K562 (cell line): ENCODE measurements around the gene LZTR1. TPM values are rescaled to one million over a fixed set of nuclear protein-coding genes. Genes with fewer than 3 reads are reported as not detected.

Source experiments
- ATAC-seq: fragments of 200-7000 bp; cut with Tn5 transposase; 3 replicates; pipeline ENCODE4 v1.9.1; 2020; ENCODE audit warnings: moderate library complexity
- BruUV-seq: library from RNA; stranded (reverse); fragments of 400-500 nt; replicated peaks from 2 replicates; lab custom pipeline; 2021; lab: Mats Ljungman, UMichigan
- CTCF ChIA-PET: fragments of 300-600 bp; formaldehyde crosslinking; extraction: SDS; loops from one replicate; lab custom pipeline; 2021; ENCODE audit warnings: low intra/inter-chr PET ratio; lab: Yijun Ruan, JAX
- POLR2A ChIA-PET: fragments of 300-600, 350-650 bp; sonication (Branson Sonifier 250); formaldehyde crosslinking; extraction: SDS; loops from one replicate; lab custom pipeline; 2021; ENCODE audit warnings: antibody characterized with exemption, inconsistent platforms; lab: Yijun Ruan, JAX
- DNase-seq, 4 experiments: peaks; one replicate each; pipeline versions ENCODE4 v3.0.0 to v3.0.0-alpha.2; 2011 to 2018; ENCODE audit warnings: low spot score in 3 of 4, mixed read lengths in 3 of 4; ENCODE audit errors: extremely low read depth in 1 of 4
- FAIRE-seq: peaks from 2 replicates; lab custom pipeline; 2011; peaks lifted over from hg19 to GRCh38; lab: Jason Lieb, UNC
- H2AFZ ChIP-seq: 2 replicates; pipeline ENCODE4 v1.6.0; 2011; ENCODE audit warnings: low read depth, low read length, control low read depth, inconsistent platforms
- H3K27ac ChIP-seq: fragments of 200-600 bp; 3 replicates; pipeline ENCODE4 v1.8.0; 2011; ENCODE audit warnings: low read depth, mild to moderate bottlenecking, control low read depth, inconsistent platforms, low read length, moderate library complexity, mixed read lengths; ENCODE audit errors: extremely low read depth
- H3K27me3 ChIP-seq, 2 experiments: fragments of 300-600 bp in 1 of 2; 2 replicates in 1 of 2; 3 replicates in 1 of 2; pipeline versions ENCODE4 v1.6.0 to v1.8.0; 2011; ENCODE audit warnings: inconsistent platforms in 2 of 2, low read length in 2 of 2, mild to moderate bottlenecking in 1 of 2, mixed read lengths in 1 of 2, moderate library complexity in 1 of 2; ENCODE audit not compliant: control insufficient read depth in 2 of 2, insufficient read depth in 2 of 2
- H3K36me3 ChIP-seq: fragments of 300-600 bp; 3 replicates; pipeline ENCODE4 v1.8.0; 2011; ENCODE audit warnings: mild to moderate bottlenecking, low read length, inconsistent platforms; ENCODE audit not compliant: control insufficient read depth, insufficient read depth
- H3K4me1 ChIP-seq, 2 experiments: fragments of 200-600 bp in 1 of 2; replicated peaks in 1 of 2; 2 replicates in 1 of 2; 3 replicates in 1 of 2; pipeline versions ENCODE4 v1.5.1 to v1.8.0; 2011; ENCODE audit warnings: inconsistent platforms in 2 of 2, low read length in 2 of 2, mild to moderate bottlenecking in 1 of 2, mixed read lengths in 1 of 2, moderate library complexity in 1 of 2; ENCODE audit not compliant: control insufficient read depth in 2 of 2, insufficient read depth in 2 of 2
- H3K4me2 ChIP-seq: 2 replicates; pipeline ENCODE4 v1.6.1; 2011; ENCODE audit warnings: low read length, control low read depth, inconsistent platforms, mixed read lengths; ENCODE audit not compliant: insufficient read depth
- H3K4me3 ChIP-seq: fragments of 200-600 bp; sonication (generic), shearing (Covaris generic); 2 replicates; pipeline ENCODE4 v1.5.1; 2016; ENCODE audit warnings: control low read depth, inconsistent platforms
- H3K79me2 ChIP-seq: fragments of 200-600 bp; 3 replicates; pipeline ENCODE4 v1.8.0; 2011; ENCODE audit warnings: low read length, inconsistent platforms; ENCODE audit not compliant: control insufficient read depth, insufficient read depth
- H3K9ac ChIP-seq, 2 experiments: 2 replicates each; pipeline versions ENCODE4 v1.6.0 to v1.6.1; 2011; ENCODE audit warnings: low read depth in 2 of 2, low read length in 2 of 2, control low read depth in 1 of 2, inconsistent platforms in 1 of 2, mild to moderate bottlenecking in 1 of 2, mixed read lengths in 1 of 2; ENCODE audit not compliant: insufficient read depth in 1 of 2
- H3K9me1 ChIP-seq: one replicate; pipeline ENCODE4 v1.6.0; 2011; ENCODE audit warnings: inconsistent platforms, mild to moderate bottlenecking, low read length, moderate library complexity; ENCODE audit not compliant: control insufficient read depth, insufficient read depth
- H3K9me3 ChIP-seq: replicated peaks from 2 replicates; pipeline ENCODE4 v1.5.1; 2011; ENCODE audit warnings: low read depth, low read length, inconsistent platforms; ENCODE audit not compliant: control insufficient read depth, insufficient read depth
- H4K20me1 ChIP-seq: replicated peaks from 2 replicates; pipeline ENCODE4 v1.6.1; 2011; ENCODE audit warnings: low read length, inconsistent platforms, mixed read lengths; ENCODE audit not compliant: control insufficient read depth, insufficient read depth
- ELF2 ChIP-seq: fragments of 250-450 bp; sonication (Bioruptor Pico); IDR thresholded peaks from 2 replicates; pipeline ENCODE4 v1.5.0; 2021; ENCODE audit warnings: mild to moderate bottlenecking
- SIN3A ChIP-seq, 2 experiments: fragments of 150-350 bp in 1 of 2; IDR thresholded peaks; 2 replicates each; pipeline ENCODE4 v1.6.1; 2011 to 2016; ENCODE audit warnings: borderline replicate concordance in 2 of 2, low read depth in 2 of 2, low read length in 2 of 2, mild to moderate bottlenecking in 2 of 2, moderate library complexity in 2 of 2; ENCODE audit not compliant: control insufficient read depth in 1 of 2
- ZFP36 ChIP-seq: fragments of 150-350 bp; IDR thresholded peaks from 2 replicates; pipeline ENCODE4 v1.6.1; 2018; ENCODE audit warnings: low read length, low read depth; ENCODE audit not compliant: partially characterized antibody
- WGBS: fragments of 100-300 bp; shearing (Covaris generic); methylation state at CpG from one replicate; pipeline ENCODE4 v1.1.6; 2016; ENCODE audit warnings: low coverage, mixed read lengths; ENCODE audit not compliant: insufficient coverage; ENCODE audit errors: missing lambda C conversion rate; 5-methylcytosine and 5-hydroxymethylcytosine counted together
- in situ Hi-C: fragments of 300-500 bp; cut with MboI; formaldehyde crosslinking; loops from 4 replicates; pipeline ENCODE4 v1.15.0; 2018; ENCODE audit warnings: inconsistent platforms, mixed read lengths
- intact Hi-C: fragments of 100-400 bp; cut with micrococcal nuclease; formaldehyde crosslinking; loops from 2 replicates; pipeline ENCODE4 v1.14.2; 2022
- polyA plus RNA-seq, 8 experiments: library from polyadenylated mRNA; depleted of rRNA in 4 of 8; stranded (reverse) in 5 of 8; unstranded in 3 of 8; fragments of >200 nt; fragmentation: Nextera tagmentation in 2 of 8; fragmentation: Illumina TruSeq in 1 of 8; extraction: Ambion mirVana in 2 of 8; extraction: Trizol in 1 of 8; gene quantifications; 2 replicates each; pipeline versions ENCODE4 v1.2.1 to v1.2.3, GENCODE V29; 2011 to 2014; ENCODE audit warnings: inconsistent platforms in 1 of 8, missing spikeins in 1 of 8
- total RNA-seq, 7 experiments: library from RNA; depleted of rRNA in 6 of 7; stranded (reverse); fragments of >200 nt in 6 of 7; fragmentation: Illumina TruSeq in 2 of 7; extraction: Trizol in 2 of 7; gene quantifications; 2 replicates each; pipeline versions ENCODE4 v1.2.1 to v1.2.3, GENCODE V29; 2011 to 2021; ENCODE audit warnings: low replicate concordance in 1 of 7

LZTR1 gene
- total and polyA plus RNA-seq, 9 of the 15 experiments (the other 6 are each of a cell fraction or from before 2014, with no cell fraction given) = 2.2 to 135 (median 63.0) TPM

- no peak for FAIRE-seq
- CTCF ChIA-PET = no interaction called here
- H3K4me2 ChIP-seq = no peak overlapping the region
- H3K9me1 ChIP-seq = peaks cover 7% of the 10 kb centered on the region
- TF ChIP-seq ELF2 (CRISPR knock-in tag) (no peak), ZFP36 (peak; percentile 70), SIN3A (IDR thresholded peaks at IDR 0.05; ENCODE audit: borderline replicate concordance in 2 of 2, control insufficient read depth in 1 of 2, low read depth in 2 of 2, low read length in 2 of 2) (0 out of 4 replicates have a peak, but pooled peaks of 1 of the 2 experiments have one; percentile 17)
- intact Hi-C loops = loop anchor here (5.0 kb wide), 1 partner anchor 37 kb away; the partner anchor contains the start of gene LRRC74B
- POLR2A ChIA-PET = interaction anchor here (0.7 to 13.9 kb wide), 6 partner anchors 10 to 255 kb away, joined by 3 to 333 read pairs (median 4); partner anchors contain the start of gene THAP7
- no peak for ATAC-seq
- H3K36me3 ChIP-seq = peaks cover 10% of the 10 kb centered on the region; the same call in 1 of the 3 replicates
- peaks cover 12% of the 10 kb centered on the region for H4K20me1 ChIP-seq
- H3K9me3 ChIP-seq = no peaks in the 10 kb centered on the region
- no peak for DNase-seq
- peaks cover 20 to 34% of the 10 kb centered on the region in 2 experiments for H3K4me1 ChIP-seq
- no TSS peak for BruUV-seq
- H3K27me3 ChIP-seq = no peaks in the 10 kb centered on the region
- in situ Hi-C loops = no loop called here
- peak overlapping the region in 1 of 2 experiments; percentile 2; a peak in 2 of 4 replicates for H3K9ac ChIP-seq
- no peak overlapping the region for H2AFZ ChIP-seq
- WGBS = 48% methylated on average over 3 of the region's 3 CpGs
- no peak overlapping the region for H3K27ac ChIP-seq
- H3K79me2 ChIP-seq = peaks cover 13% of the 10 kb centered on the region; the same call in 2 of the 3 replicates
- H3K4me3 ChIP-seq = no peak overlapping the region
These were observed 28.5 kb downstream of the LZTR1 start for GRCh38 chr22:21010426-21011113.
